ENCODE data around the gene ZNF79. TPM values are rescaled to one million over a fixed set of nuclear protein-coding genes. Genes with fewer than 3 reads are reported as not detected.

Gene ZNF79
- total RNA-seq, 1 experiment from 2014 or later: 9.0 TPM

GRCh38 chr9:127470662-127471061, 46.5 kb downstream of the ZNF79 start (continued):
- TF ChIP-seq, protein P1, sequence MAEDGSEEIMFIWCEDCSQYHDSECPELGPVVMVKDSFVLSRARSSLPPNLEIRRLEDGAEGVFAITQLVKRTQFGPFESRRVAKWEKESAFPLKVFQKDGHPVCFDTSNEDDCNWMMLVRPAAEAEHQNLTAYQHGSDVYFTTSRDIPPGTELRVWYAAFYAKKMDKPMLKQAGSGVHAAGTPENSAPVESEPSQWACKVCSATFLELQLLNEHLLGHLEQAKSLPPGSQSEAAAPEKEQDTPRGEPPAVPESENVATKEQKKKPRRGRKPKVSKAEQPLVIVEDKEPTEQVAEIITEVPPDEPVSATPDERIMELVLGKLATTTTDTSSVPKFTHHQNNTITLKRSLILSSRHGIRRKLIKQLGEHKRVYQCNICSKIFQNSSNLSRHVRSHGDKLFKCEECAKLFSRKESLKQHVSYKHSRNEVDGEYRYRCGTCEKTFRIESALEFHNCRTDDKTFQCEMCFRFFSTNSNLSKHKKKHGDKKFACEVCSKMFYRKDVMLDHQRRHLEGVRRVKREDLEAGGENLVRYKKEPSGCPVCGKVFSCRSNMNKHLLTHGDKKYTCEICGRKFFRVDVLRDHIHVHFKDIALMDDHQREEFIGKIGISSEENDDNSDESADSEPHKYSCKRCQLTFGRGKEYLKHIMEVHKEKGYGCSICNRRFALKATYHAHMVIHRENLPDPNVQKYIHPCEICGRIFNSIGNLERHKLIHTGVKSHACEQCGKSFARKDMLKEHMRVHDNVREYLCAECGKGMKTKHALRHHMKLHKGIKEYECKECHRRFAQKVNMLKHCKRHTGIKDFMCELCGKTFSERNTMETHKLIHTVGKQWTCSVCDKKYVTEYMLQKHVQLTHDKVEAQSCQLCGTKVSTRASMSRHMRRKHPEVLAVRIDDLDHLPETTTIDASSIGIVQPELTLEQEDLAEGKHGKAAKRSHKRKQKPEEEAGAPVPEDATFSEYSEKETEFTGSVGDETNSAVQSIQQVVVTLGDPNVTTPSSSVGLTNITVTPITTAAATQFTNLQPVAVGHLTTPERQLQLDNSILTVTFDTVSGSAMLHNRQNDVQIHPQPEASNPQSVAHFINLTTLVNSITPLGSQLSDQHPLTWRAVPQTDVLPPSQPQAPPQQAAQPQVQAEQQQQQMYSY (CRISPR knock-in tag; IDR thresholded peaks at IDR 0.05): no peak
- TF ChIP-seq RORB (CRISPR knock-in tag; IDR thresholded peaks at IDR 0.05): no peak
- TF ChIP-seq, protein P2, sequence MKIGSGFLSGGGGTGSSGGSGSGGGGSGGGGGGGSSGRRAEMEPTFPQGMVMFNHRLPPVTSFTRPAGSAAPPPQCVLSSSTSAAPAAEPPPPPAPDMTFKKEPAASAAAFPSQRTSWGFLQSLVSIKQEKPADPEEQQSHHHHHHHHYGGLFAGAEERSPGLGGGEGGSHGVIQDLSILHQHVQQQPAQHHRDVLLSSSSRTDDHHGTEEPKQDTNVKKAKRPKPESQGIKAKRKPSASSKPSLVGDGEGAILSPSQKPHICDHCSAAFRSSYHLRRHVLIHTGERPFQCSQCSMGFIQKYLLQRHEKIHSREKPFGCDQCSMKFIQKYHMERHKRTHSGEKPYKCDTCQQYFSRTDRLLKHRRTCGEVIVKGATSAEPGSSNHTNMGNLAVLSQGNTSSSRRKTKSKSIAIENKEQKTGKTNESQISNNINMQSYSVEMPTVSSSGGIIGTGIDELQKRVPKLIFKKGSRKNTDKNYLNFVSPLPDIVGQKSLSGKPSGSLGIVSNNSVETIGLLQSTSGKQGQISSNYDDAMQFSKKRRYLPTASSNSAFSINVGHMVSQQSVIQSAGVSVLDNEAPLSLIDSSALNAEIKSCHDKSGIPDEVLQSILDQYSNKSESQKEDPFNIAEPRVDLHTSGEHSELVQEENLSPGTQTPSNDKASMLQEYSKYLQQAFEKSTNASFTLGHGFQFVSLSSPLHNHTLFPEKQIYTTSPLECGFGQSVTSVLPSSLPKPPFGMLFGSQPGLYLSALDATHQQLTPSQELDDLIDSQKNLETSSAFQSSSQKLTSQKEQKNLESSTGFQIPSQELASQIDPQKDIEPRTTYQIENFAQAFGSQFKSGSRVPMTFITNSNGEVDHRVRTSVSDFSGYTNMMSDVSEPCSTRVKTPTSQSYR (CRISPR knock-in tag; IDR thresholded peaks at IDR 0.05): no peak
- no peak for TF ChIP-seq ZNF138 (CRISPR knock-in tag; conservative IDR thresholded peaks at IDR 0.05)
- no peak for TF ChIP-seq TP53 (CRISPR knock-in tag; IDR thresholded peaks at IDR 0.05)
- TF ChIP-seq MYBL2 (CRISPR knock-in tag; IDR thresholded peaks at IDR 0.05): no peak
- TF ChIP-seq E2F5 (CRISPR knock-in tag; IDR thresholded peaks at IDR 0.05): no peak
- no peak for TF ChIP-seq CBFB (CRISPR knock-in tag; IDR thresholded peaks at IDR 0.05; ENCODE audit: low read depth)
- no peak for TF ChIP-seq USF1 (CRISPR knock-in tag; IDR thresholded peaks at IDR 0.05)

- Mint-ChIP-seq H3K36me3 (peaks cover 42% of the 10 kb centered on the region), H3K27me3 (ENCODE audit: low read depth) (no peaks in the 10 kb centered on the region), H3K4me1 (0 out of 2 replicates have a peak, but pooled peaks cover 4% of the 10 kb centered on the region), H3K9me3 (no peaks in the 10 kb centered on the region), H3K4me3 (no peak overlapping the region), H3K27ac (no peak overlapping the region)
- ATAC-seq: no peak
- no peak for DNase-seq (ENCODE audit: low spot score)
- CTCF ChIA-PET: interaction anchor here (1.1 kb wide), 1 partner anchor 30 kb away, joined by 4 read pairs; no protein-coding TSS in a partner anchor
- POLR2A ChIA-PET: interaction anchor here (0.7 kb wide), 1 partner anchor 287 kb away, joined by 3 read pairs; no protein-coding TSS in a partner anchor
- no peak for TF ChIP-seq IRF2 (CRISPR knock-in tag; IDR thresholded peaks at IDR 0.05; ENCODE audit: borderline replicate concordance, low read depth)
- no peak for TF ChIP-seq SMAD4 (CRISPR knock-in tag; IDR thresholded peaks at IDR 0.05)
- no peak for TF ChIP-seq KAT7 (CRISPR knock-in tag; IDR thresholded peaks at IDR 0.05; ENCODE audit: borderline replicate concordance)
- TF ChIP-seq, protein P3, sequence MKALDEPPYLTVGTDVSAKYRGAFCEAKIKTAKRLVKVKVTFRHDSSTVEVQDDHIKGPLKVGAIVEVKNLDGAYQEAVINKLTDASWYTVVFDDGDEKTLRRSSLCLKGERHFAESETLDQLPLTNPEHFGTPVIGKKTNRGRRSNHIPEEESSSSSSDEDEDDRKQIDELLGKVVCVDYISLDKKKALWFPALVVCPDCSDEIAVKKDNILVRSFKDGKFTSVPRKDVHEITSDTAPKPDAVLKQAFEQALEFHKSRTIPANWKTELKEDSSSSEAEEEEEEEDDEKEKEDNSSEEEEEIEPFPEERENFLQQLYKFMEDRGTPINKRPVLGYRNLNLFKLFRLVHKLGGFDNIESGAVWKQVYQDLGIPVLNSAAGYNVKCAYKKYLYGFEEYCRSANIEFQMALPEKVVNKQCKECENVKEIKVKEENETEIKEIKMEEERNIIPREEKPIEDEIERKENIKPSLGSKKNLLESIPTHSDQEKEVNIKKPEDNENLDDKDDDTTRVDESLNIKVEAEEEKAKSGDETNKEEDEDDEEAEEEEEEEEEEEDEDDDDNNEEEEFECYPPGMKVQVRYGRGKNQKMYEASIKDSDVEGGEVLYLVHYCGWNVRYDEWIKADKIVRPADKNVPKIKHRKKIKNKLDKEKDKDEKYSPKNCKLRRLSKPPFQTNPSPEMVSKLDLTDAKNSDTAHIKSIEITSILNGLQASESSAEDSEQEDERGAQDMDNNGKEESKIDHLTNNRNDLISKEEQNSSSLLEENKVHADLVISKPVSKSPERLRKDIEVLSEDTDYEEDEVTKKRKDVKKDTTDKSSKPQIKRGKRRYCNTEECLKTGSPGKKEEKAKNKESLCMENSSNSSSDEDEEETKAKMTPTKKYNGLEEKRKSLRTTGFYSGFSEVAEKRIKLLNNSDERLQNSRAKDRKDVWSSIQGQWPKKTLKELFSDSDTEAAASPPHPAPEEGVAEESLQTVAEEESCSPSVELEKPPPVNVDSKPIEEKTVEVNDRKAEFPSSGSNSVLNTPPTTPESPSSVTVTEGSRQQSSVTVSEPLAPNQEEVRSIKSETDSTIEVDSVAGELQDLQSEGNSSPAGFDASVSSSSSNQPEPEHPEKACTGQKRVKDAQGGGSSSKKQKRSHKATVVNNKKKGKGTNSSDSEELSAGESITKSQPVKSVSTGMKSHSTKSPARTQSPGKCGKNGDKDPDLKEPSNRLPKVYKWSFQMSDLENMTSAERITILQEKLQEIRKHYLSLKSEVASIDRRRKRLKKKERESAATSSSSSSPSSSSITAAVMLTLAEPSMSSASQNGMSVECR (CRISPR knock-in tag; IDR thresholded peaks at IDR 0.05; ENCODE audit: borderline replicate concordance): no peak
- no peak for TF ChIP-seq ESRRA (CRISPR knock-in tag; IDR thresholded peaks at IDR 0.05; ENCODE audit: borderline replicate concordance)
- no peak for TF ChIP-seq SOX15 (CRISPR knock-in tag; IDR thresholded peaks at IDR 0.05)
- no peak for TF ChIP-seq ZNF416 (CRISPR knock-in tag; IDR thresholded peaks at IDR 0.05)
- TF ChIP-seq FOXP1 (CRISPR knock-in tag; IDR thresholded peaks at IDR 0.05; ENCODE audit: borderline replicate concordance): no peak
- TF ChIP-seq CREM (CRISPR knock-in tag; IDR thresholded peaks at IDR 0.05): no peak
- no peak for TF ChIP-seq MXD4 (CRISPR knock-in tag; IDR thresholded peaks at IDR 0.05; ENCODE audit: borderline replicate concordance)
- no peak for TF ChIP-seq ZNF138 (CRISPR knock-in tag; conservative IDR thresholded peaks at IDR 0.05)
- no peak for TF ChIP-seq CTCF (IDR thresholded peaks at IDR 0.05)
- no peak for TF ChIP-seq ZNF263 (CRISPR knock-in tag; IDR thresholded peaks at IDR 0.05; ENCODE audit: low read depth)
- no peak for TF ChIP-seq E2F5 (CRISPR knock-in tag; IDR thresholded peaks at IDR 0.05)
- TF ChIP-seq TEAD1 (CRISPR knock-in tag; IDR thresholded peaks at IDR 0.05): no peak
Measured at GRCh38 chr9:127473501-127473900, 49.3 kb downstream of the ZNF79 start.
